Cardiac muscle cell (in vitro differentiated cells and primary cell): ENCODE results near the gene HSPA14. TPM values are rescaled to one million over a fixed set of nuclear protein-coding genes. Genes with fewer than 3 reads are reported as not detected.
A peak's percentile ranks its signal among the peaks of the same experiment; 100 is the strongest.

Experiments used
- DNase-seq, 2 donors: peaks; one replicate each; pipeline versions ENCODE4 v3.0.0 to v3.0.0-alpha.2; 2010 to 2017; ENCODE audit warnings: low read depth in 1 of 2, low spot score in 1 of 2
- H3K27ac ChIP-seq: fragments of 200-600 bp; sonication (generic); 2 replicates; pipeline ENCODE4 v1.5.1; 2016
- H3K27me3 ChIP-seq: fragments of 200-600 bp; sonication (generic); 2 replicates; pipeline ENCODE4 v1.6.0; 2016; ENCODE audit warnings: control low read depth
- H3K36me3 ChIP-seq: fragments of 200-600 bp; sonication (generic); 2 replicates; pipeline ENCODE4 v1.5.1; 2016; ENCODE audit warnings: control low read depth
- H3K4me1 ChIP-seq: fragments of 200-600 bp; sonication (generic); 2 replicates; pipeline ENCODE4 v1.8.1; 2017; ENCODE audit warnings: low read depth, mild to moderate bottlenecking, mixed run types
- H3K4me3 ChIP-seq: fragments of 200-600 bp; sonication (generic); 2 replicates; pipeline ENCODE4 v1.5.1; 2016; ENCODE audit warnings: mild to moderate bottlenecking
- H3K9me3 ChIP-seq: fragments of 200-600 bp; sonication (generic); 2 replicates; pipeline ENCODE4 v1.5.1; 2017; ENCODE audit warnings: low read depth, mild to moderate bottlenecking, control low read depth
- CTCF ChIP-seq: IDR thresholded peaks from 2 replicates; pipeline ENCODE4 v1.5.1; 2012; ENCODE audit warnings: low read depth, mild to moderate bottlenecking, low read length
- polyA plus RNA-seq: library from polyadenylated mRNA; unstranded; fragments of >200 nt; fragmentation: Nextera tagmentation; extraction: Ambion mirVana; gene quantifications from 2 replicates; pipeline ENCODE4 v1.2.1, GENCODE V29; 2016
- total RNA-seq: library from RNA; depleted of rRNA; stranded (reverse); fragments of >200 nt; gene quantifications from 2 replicates; pipeline ENCODE4 v1.2.3, GENCODE V29; 2016

The HSPA14 gene, protein sequence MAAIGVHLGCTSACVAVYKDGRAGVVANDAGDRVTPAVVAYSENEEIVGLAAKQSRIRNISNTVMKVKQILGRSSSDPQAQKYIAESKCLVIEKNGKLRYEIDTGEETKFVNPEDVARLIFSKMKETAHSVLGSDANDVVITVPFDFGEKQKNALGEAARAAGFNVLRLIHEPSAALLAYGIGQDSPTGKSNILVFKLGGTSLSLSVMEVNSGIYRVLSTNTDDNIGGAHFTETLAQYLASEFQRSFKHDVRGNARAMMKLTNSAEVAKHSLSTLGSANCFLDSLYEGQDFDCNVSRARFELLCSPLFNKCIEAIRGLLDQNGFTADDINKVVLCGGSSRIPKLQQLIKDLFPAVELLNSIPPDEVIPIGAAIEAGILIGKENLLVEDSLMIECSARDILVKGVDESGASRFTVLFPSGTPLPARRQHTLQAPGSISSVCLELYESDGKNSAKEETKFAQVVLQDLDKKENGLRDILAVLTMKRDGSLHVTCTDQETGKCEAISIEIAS
- total RNA-seq (14.0 and 14.2 TPM in 2 replicates), polyA plus RNA-seq (19.3 and 22.3 TPM in 2 replicates)

GRCh38 chr10:14837757-14838581 is at the start of gene HSPA14, which contains the start of the genes CDNF and MSANTD7:
Gene HSPA14 (plus strand): TSS chr10:14838306. CDS start chr10:14838403, 97 bp downstream.
Gene CDNF (minus strand): TSS chr10:14838037. CDS start chr10:14837946, 91 bp downstream.
Gene MSANTD7 (plus strand): TSS chr10:14838306. CDS start chr10:14842285, 3,979 bp downstream.
- Histone ChIP-seq H3K4me1 (peaks cover 10% of the 10 kb centered on the region), H3K9me3 (no peaks in the 10 kb centered on the region), H3K4me3 (peak within 1 kb of the TSS; percentile 92), H3K36me3 (peaks cover 21% of the 10 kb centered on the region), H3K27me3 (no peaks in the 10 kb centered on the region), H3K27ac (peak within 1 kb of the TSS; percentile 98)
- no peak for TF ChIP-seq CTCF
- peak; percentile 100 for DNase-seq

GRCh38 chr10:14798636-14799035 is 39.5 kb upstream of the HSPA14 start:
- H3K27ac ChIP-seq = no peak overlapping the region
- H3K27me3 ChIP-seq = peaks cover 4% of the 10 kb centered on the region
- no peaks in the 10 kb centered on the region for H3K9me3 ChIP-seq
- H3K4me1 ChIP-seq = no peaks in the 10 kb centered on the region
- H3K36me3 ChIP-seq = no peaks in the 10 kb centered on the region
- no peak overlapping the region for H3K4me3 ChIP-seq
- TF ChIP-seq CTCF = no peak
- no peak for DNase-seq

DNA sequence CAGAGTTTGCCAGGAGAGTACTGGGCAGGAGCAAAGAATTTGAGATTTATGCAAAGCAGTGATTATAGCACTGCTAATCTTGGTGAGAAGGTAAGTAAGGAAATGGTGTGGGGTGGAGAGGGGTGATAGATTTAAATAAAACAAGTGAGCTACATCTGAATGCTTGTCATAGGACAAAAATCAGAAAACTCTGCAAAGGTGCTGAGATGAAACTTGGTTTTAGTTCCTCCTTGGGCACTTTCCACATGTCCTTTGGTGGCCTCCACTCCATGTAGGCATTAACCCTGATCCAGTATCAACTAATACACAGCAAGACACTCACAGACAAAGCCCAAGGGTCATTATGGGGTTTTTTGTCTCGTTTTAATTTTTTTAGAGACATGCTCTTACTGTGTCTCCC is 37.7 kb upstream of the HSPA14 start:
- H3K27me3 ChIP-seq = peaks cover 4% of the 10 kb centered on the region
- no peak for TF ChIP-seq CTCF
- no peak overlapping the region for H3K4me3 ChIP-seq
- H3K36me3 ChIP-seq = no peaks in the 10 kb centered on the region
- no peak overlapping the region for H3K27ac ChIP-seq
- H3K9me3 ChIP-seq = no peaks in the 10 kb centered on the region
- no peak for DNase-seq
- H3K4me1 ChIP-seq = no peaks in the 10 kb centered on the region

GRCh38 chr10:14801723-14802122 is 36.4 kb upstream of the HSPA14 start:
- no peaks in the 10 kb centered on the region for H3K9me3 ChIP-seq
- DNase-seq = peak in 1 of 2 donors; percentile 20
- peaks cover 4% of the 10 kb centered on the region for H3K27me3 ChIP-seq
- no peak overlapping the region for H3K27ac ChIP-seq
- no peak overlapping the region for H3K4me3 ChIP-seq
- TF ChIP-seq CTCF = peak; percentile 6
- H3K4me1 ChIP-seq = no peaks in the 10 kb centered on the region
- H3K36me3 ChIP-seq = no peaks in the 10 kb centered on the region

DNA sequence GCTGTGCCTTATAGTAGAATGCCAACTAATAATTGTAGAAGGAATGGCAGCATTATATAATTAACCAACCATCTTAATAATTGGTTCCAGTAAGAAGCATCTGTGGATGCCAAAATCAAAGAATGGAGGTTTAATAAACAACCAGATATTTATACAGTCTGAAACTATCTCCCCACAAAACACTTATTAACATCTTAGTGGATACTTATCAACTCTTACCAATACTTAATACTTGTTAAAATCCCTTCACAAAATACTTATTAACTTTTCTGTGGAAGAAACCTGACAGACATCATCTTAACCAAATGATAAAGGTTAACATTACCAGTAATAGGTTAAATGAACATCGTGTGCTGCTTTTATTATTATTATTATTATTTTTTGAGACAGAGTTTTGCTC is 34.3 kb upstream of the HSPA14 start:
- no peak for TF ChIP-seq CTCF
- Histone ChIP-seq H3K27ac (no peak overlapping the region), H3K9me3 (no peaks in the 10 kb centered on the region), H3K4me1 (no peaks in the 10 kb centered on the region), H3K27me3 (no peaks in the 10 kb centered on the region), H3K4me3 (no peak overlapping the region), H3K36me3 (no peaks in the 10 kb centered on the region)
- no peak for DNase-seq
